GM23248 (cell line): ENCODE data around the gene TMEM14C. TPM values are rescaled to one million over a fixed set of nuclear protein-coding genes. Genes with fewer than 3 reads are reported as not detected.

Experiments used
- DNase-seq: peaks from one replicate; pipeline ENCODE4 v3.0.0-alpha.2; 2015
- H2AFZ ChIP-seq: fragments of 200-600 bp; sonication (generic); 2 replicates; pipeline ENCODE4 v1.6.1; 2016; ENCODE audit warnings: antibody characterized with exemption
- H3F3A ChIP-seq: fragments of 200-600 bp; sonication (generic); 2 replicates; pipeline ENCODE4 v1.6.1; 2016; ENCODE audit warnings: mild to moderate bottlenecking, antibody characterized with exemption, mixed run types; ENCODE audit not compliant: insufficient read depth
- H3K27ac ChIP-seq: fragments of 200-600 bp; sonication (generic); 2 replicates; pipeline ENCODE4 v1.5.1; 2016; ENCODE audit warnings: mild to moderate bottlenecking
- H3K27me3 ChIP-seq: fragments of 200-600 bp; sonication (generic); replicated peaks from 2 replicates; pipeline ENCODE4 v1.6.1; 2016; ENCODE audit warnings: mild to moderate bottlenecking; ENCODE audit not compliant: insufficient read depth
- H3K36me3 ChIP-seq: fragments of 200-600 bp; sonication (generic); 2 replicates; pipeline ENCODE4 v1.6.1; 2016; ENCODE audit warnings: low read depth, mild to moderate bottlenecking
- H3K4me1 ChIP-seq: fragments of 200-600 bp; sonication (generic); 2 replicates; pipeline ENCODE4 v1.6.1; 2016; ENCODE audit warnings: mild to moderate bottlenecking; ENCODE audit not compliant: insufficient read depth
- H3K4me2 ChIP-seq: fragments of 200-600 bp; sonication (generic); one replicate; pipeline ENCODE4 v1.6.1; 2016; ENCODE audit warnings: mild to moderate bottlenecking; ENCODE audit not compliant: unreplicated experiment
- H3K4me3 ChIP-seq: fragments of 200-600 bp; sonication (generic); 2 replicates; pipeline ENCODE4 v1.5.1; 2016; ENCODE audit warnings: mild to moderate bottlenecking
- H3K79me2 ChIP-seq: fragments of 200-600 bp; sonication (generic); 2 replicates; pipeline ENCODE4 v1.6.1; 2016; ENCODE audit warnings: mild to moderate bottlenecking; ENCODE audit not compliant: insufficient read depth
- H3K9ac ChIP-seq: fragments of 200-600 bp; sonication (generic); 2 replicates; pipeline ENCODE4 v1.6.1; 2016; ENCODE audit warnings: mild to moderate bottlenecking
- H3K9me2 ChIP-seq: fragments of 200-600 bp; sonication (generic); 2 replicates; pipeline ENCODE4 v1.6.1; 2016; ENCODE audit warnings: mixed run types, mild to moderate bottlenecking, moderate library complexity; ENCODE audit not compliant: insufficient read depth
- H3K9me3 ChIP-seq: fragments of 200-600 bp; sonication (generic); one replicate; pipeline ENCODE4 v1.6.1; 2017; ENCODE audit warnings: low read depth
- H4K20me1 ChIP-seq: fragments of 200-600 bp; sonication (generic); 2 replicates; pipeline ENCODE4 v1.6.0; 2016; ENCODE audit not compliant: insufficient read depth
- EZH2 ChIP-seq: fragments of 200-600 bp; sonication (generic); IDR thresholded peaks from 2 replicates; pipeline ENCODE4 v1.6.1; 2018; ENCODE audit warnings: antibody characterized with exemption, mild to moderate bottlenecking; ENCODE audit not compliant: insufficient read depth, poor library complexity, severe bottlenecking
- EZH2phosphoT487 ChIP-seq: fragments of 200-600 bp; sonication (generic); IDR thresholded peaks from 2 replicates; pipeline ENCODE4 v1.6.1; 2018; ENCODE audit warnings: antibody characterized with exemption, moderate library complexity, mild to moderate bottlenecking, low read depth; ENCODE audit not compliant: insufficient read depth
- WGBS, 2 experiments: methylation state at CpG; one replicate each; pipeline ENCODE4 v1.1.6; 2015 to 2017; ENCODE audit warnings: low lambda C conversion rate in 2 of 2, low coverage in 1 of 2; ENCODE audit errors: missing lambda C conversion rate in 2 of 2; 5-methylcytosine and 5-hydroxymethylcytosine counted together
- in situ Hi-C: fragments of 300-500 bp; cut with MboI; formaldehyde crosslinking; loops from 2 replicates; pipeline ENCODE4 v1.15.0; 2020
- polyA plus RNA-seq: library from polyadenylated mRNA; unstranded; fragments of >200 nt; fragmentation: Nextera tagmentation; extraction: Ambion mirVana; gene quantifications from 2 replicates; pipeline ENCODE4 v1.2.1, GENCODE V29; 2016
- small RNA-seq: library from RNA; depleted of rRNA; stranded (forward); fragments of <200 nt; gene quantifications from one replicate; pipeline ENCODE3, GENCODE V24; 2014; ENCODE audit warnings: low read depth, low replicate concordance
- total RNA-seq: library from RNA; depleted of rRNA; stranded (reverse); fragments of >200 nt; shearing (Covaris generic); gene quantifications from 2 replicates; pipeline ENCODE4 v1.2.3, GENCODE V29; 2014; rRNA removed

Gene TMEM14C
- total and polyA plus RNA-seq, 2 experiments from 2014 or later, result 164 to 272 TPM

DNA sequence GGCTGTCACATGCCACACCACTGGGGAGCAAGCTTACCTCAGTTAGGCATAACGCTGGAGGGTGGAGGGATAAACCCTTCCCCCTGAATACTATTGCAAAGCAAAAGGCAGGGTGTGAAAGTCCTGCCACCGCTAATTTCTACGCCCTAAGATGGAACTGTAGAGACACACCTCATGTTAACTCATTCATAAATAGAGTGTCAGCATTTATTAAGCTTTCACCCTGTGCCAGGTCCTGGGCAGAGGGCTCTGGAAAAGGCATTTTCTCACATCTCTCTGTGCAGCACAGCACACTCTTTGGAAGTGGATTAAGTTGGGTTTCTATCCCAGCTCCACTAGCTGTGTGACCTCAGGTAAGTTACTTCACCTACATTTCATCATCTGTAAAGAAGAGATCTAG lies 46.5 kb downstream of the TMEM14C start:
- H4K20me1 ChIP-seq, result no peaks in the 10 kb centered on the region
- no peaks in the 10 kb centered on the region for H3K4me1 ChIP-seq
- H3K4me3 ChIP-seq, result no peak overlapping the region
- H3F3A ChIP-seq, result no peaks in the 10 kb centered on the region
- 94 to 95% methylated on average over 3 of the region's 3 CpGs for WGBS, 2 experiments
- H3K9me3 ChIP-seq, result no peaks in the 10 kb centered on the region
- H3K4me2 ChIP-seq, result no peak overlapping the region
- in situ Hi-C loops, result no loop called here
- no peak overlapping the region for H3K27ac ChIP-seq
- TF ChIP-seq EZH2phosphoT487 (no peak), EZH2 (no peak)
- H2AFZ ChIP-seq, result no peak overlapping the region
- no peak for DNase-seq
- H3K9ac ChIP-seq, result no peak overlapping the region
- H3K79me2 ChIP-seq, result no peaks in the 10 kb centered on the region
- no peaks in the 10 kb centered on the region for H3K9me2 ChIP-seq
- peaks cover 7% of the 10 kb centered on the region; the same call in 1 of the 2 replicates for H3K36me3 ChIP-seq
- no peaks in the 10 kb centered on the region for H3K27me3 ChIP-seq

DNA sequence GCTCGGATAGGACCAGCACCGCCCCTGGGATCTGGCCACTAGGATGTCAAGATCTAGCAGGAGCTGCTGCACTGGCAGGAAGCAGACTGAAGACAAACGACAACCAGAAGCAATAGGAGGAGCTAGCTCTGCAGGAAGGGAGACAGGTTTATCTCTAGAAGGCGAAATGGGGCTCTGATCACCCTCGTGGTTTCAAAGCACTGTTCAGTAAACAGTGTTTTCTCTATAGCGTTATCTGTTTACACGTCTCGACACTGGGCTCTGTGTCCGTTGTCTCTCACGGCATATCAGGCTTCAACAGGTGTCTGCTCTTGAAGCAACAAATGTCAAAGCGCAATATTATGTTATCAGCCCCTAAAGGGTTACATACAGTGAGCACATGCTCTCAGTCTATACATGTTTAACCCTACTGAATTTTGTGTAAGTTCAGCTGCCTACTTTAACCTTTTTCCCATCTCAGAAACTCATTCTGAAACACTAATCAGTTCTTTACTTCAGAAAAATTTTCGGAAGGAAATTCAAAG lies 48.6 kb downstream of the TMEM14C start:
- TF ChIP-seq EZH2 (no peak), EZH2phosphoT487 (no peak)
- H3K9me3 ChIP-seq, result no peaks in the 10 kb centered on the region

DNA sequence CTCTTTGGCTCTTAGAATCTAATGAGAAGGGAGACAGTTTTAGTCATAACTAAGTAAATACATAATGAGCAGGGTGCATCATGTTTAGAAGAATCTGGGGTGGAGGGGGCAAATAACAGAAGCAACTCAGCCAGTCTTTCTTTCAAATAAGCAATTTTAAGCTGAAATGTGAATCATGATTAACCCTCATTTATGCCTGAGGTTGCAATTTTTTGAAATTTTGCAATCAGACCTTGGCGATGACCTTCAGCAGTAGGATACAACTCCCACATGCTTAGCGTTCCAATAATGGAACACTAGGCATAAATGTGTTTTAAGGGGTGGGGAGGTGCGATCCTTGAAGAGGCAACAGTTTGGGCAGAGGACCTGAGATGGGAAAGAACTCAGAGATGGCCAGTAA lies 55.4 kb downstream of the TMEM14C start:
- in situ Hi-C loops, result no loop called here
- DNase-seq, result no peak
- Histone ChIP-seq H3K9me2 (no peaks in the 10 kb centered on the region), H3K4me1 (no peaks in the 10 kb centered on the region), H4K20me1 (no peaks in the 10 kb centered on the region), H3K79me2 (no peaks in the 10 kb centered on the region), H3K4me3 (no peak overlapping the region), H3K27ac (no peak overlapping the region), H3K9me3 (no peaks in the 10 kb centered on the region), H3K9ac (no peak overlapping the region), H3F3A (no peaks in the 10 kb centered on the region), H3K27me3 (no peaks in the 10 kb centered on the region), H2AFZ (no peak overlapping the region), H3K36me3 (peaks cover 3% of the 10 kb centered on the region; the same call in 1 of the 2 replicates), H3K4me2 (no peak overlapping the region)
- TF ChIP-seq EZH2 (no peak), EZH2phosphoT487 (no peak)
- WGBS, 2 experiments, result 88 to 93% methylated on average over 3 of the region's 3 CpGs

More for the DNA sequence above, 48.6 kb downstream of the TMEM14C start:
- no peak overlapping the region for H3K4me2 ChIP-seq
- H3K9ac ChIP-seq, result no peak overlapping the region
- H3K27me3 ChIP-seq, result no peaks in the 10 kb centered on the region
- H3K36me3 ChIP-seq, result peaks cover 7% of the 10 kb centered on the region; the same call in 1 of the 2 replicates
- no peaks in the 10 kb centered on the region for H3F3A ChIP-seq
- no peaks in the 10 kb centered on the region for H3K9me2 ChIP-seq
- no peak overlapping the region for H2AFZ ChIP-seq
- H3K4me1 ChIP-seq, result no peaks in the 10 kb centered on the region
- in situ Hi-C loops, result no loop called here
- H4K20me1 ChIP-seq, result no peaks in the 10 kb centered on the region
- no peak for DNase-seq
- H3K27ac ChIP-seq, result no peak overlapping the region
- no peaks in the 10 kb centered on the region for H3K79me2 ChIP-seq
- H3K4me3 ChIP-seq, result no peak overlapping the region
- WGBS, 2 experiments, result 80 to 81% methylated on average over 12 of the region's 12 CpGs

DNA sequence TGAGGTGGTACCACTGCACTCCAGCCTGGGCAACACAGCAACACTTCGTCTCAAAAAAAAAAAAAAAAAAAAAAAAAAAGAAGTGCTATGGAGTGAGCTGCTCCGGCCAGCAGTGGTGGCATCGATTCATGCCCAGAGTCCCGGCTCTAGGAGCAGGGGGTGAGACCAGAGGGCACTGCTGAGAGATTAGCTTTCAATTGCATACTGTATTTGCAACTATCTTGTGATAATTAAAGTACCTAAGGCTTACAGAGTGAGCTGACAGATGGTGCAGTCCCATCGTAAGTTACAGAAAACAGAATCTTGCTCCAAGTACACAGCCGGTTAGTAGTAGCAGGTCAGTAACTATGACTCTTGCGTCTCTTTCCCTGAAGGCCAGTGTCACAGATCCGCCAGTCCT lies 56.2 kb downstream of the TMEM14C start:
- 91 to 95% methylated on average over 7 to 8 of the region's 8 CpGs for WGBS, 2 experiments
- Histone ChIP-seq H3K27ac (no peak overlapping the region), H4K20me1 (no peaks in the 10 kb centered on the region), H3K4me2 (no peak overlapping the region), H3F3A (no peaks in the 10 kb centered on the region), H3K9ac (no peak overlapping the region), H3K4me3 (no peak overlapping the region), H3K9me2 (no peaks in the 10 kb centered on the region), H3K4me1 (no peaks in the 10 kb centered on the region), H3K27me3 (no peaks in the 10 kb centered on the region), H2AFZ (no peak overlapping the region), H3K36me3 (no peaks in the 10 kb centered on the region), H3K9me3 (no peaks in the 10 kb centered on the region), H3K79me2 (no peaks in the 10 kb centered on the region)
- in situ Hi-C loops, result no loop called here
- no peak for DNase-seq
- no peak for TF ChIP-seq EZH2
- TF ChIP-seq EZH2phosphoT487, result no peak

Small RNAs within 50 kb of the gene (small RNA-seq; reads per million reads assigned to genes)
- gene RF00019, result not detected
- not detected for gene RNA5SP203

Other genes with a start within 250 kb of the TMEM14C start
- not detected in 2 replicates for gene GCNT2, start 201.7 kb upstream of the TMEM14C start, total RNA-seq
- 0.06 TPM in 1 of 2 replicates, not detected in the other for gene GCNT2, start 201.7 kb upstream of the TMEM14C start, polyA plus RNA-seq
- not detected in 2 replicates for gene C6orf52, start 28.5 kb upstream of the TMEM14C start, total RNA-seq
- 0.75 and 0.99 TPM in 2 replicates for gene C6orf52, start 28.5 kb upstream of the TMEM14C start, polyA plus RNA-seq
- 16.6 and 22.8 TPM in 2 replicates for gene PAK1IP1, start 28.1 kb upstream of the TMEM14C start, total RNA-seq
- gene PAK1IP1, start 28.1 kb upstream of the TMEM14C start, polyA plus RNA-seq, result 28.1 and 29.0 TPM in 2 replicates
- 75.9 and 94.0 TPM in 2 replicates for gene TMEM14B, start 24.7 kb downstream of the TMEM14C start, total RNA-seq
- 148 and 158 TPM in 2 replicates for gene TMEM14B, start 24.7 kb downstream of the TMEM14C start, polyA plus RNA-seq
- gene MAK, start 115.5 kb downstream of the TMEM14C start, total RNA-seq, result not detected in 2 replicates
- 0.09 and 0.14 TPM in 2 replicates for gene MAK, start 115.5 kb downstream of the TMEM14C start, polyA plus RNA-seq
- gene GCM2, start 159.0 kb downstream of the TMEM14C start, total RNA-seq, result not detected in 2 replicates
- not detected in 2 replicates for gene GCM2, start 159.0 kb downstream of the TMEM14C start, polyA plus RNA-seq
- not detected in 2 replicates for gene SYCP2L, start 164.0 kb downstream of the TMEM14C start, total RNA-seq
- gene SYCP2L, start 164.0 kb downstream of the TMEM14C start, polyA plus RNA-seq, result 0.13 TPM in 1 of 2 replicates, not detected in the other